HepG2 (cell line): ENCODE data around the gene ZNF747. TPM values are rescaled to one million over a fixed set of nuclear protein-coding genes. Genes with fewer than 3 reads are reported as not detected.

Source experiments
- ASH2L ChIP-seq: fragments of 300-600, 200-600 bp; sonication (generic); IDR thresholded peaks from 2 replicates; pipeline ENCODE4 v1.7.0; 2017; ENCODE audit warnings: low read depth, mild to moderate bottlenecking, moderate library complexity, mixed read lengths, low read length; ENCODE audit not compliant: insufficient read length
- BCLAF1 ChIP-seq: fragments of 450-650 bp; IDR thresholded peaks from 2 replicates; pipeline ENCODE4 v1.6.1; 2017; ENCODE audit warnings: mild to moderate bottlenecking
- EEA1 ChIP-seq: sonication (generic); formaldehyde crosslinking; IDR thresholded peaks from 2 replicates; pipeline ENCODE4 v1.5.1; 2020; ENCODE audit warnings: mild to moderate bottlenecking, missing genetic modification reagents, borderline replicate concordance
- ETV5 ChIP-seq: IDR thresholded peaks from 2 replicates; pipeline ENCODE4 v1.6.1; 2018; ENCODE audit warnings: missing biosample characterization, missing genetic modification reagents, inconsistent platforms, borderline replicate concordance
- FOXO4 ChIP-seq: sonication (generic); formaldehyde crosslinking; conservative IDR thresholded peaks from 2 replicates; pipeline ENCODE4 v1.8.1; 2023; ENCODE audit warnings: missing genetic modification reagents
- HINFP ChIP-seq: sonication (generic); formaldehyde crosslinking; IDR thresholded peaks from 2 replicates; pipeline ENCODE4 v1.4.0; 2020; ENCODE audit warnings: low read depth, mild to moderate bottlenecking, missing genetic modification reagents
- HOXA7 ChIP-seq: sonication (generic); formaldehyde crosslinking; IDR thresholded peaks from 2 replicates; pipeline ENCODE4 v1.8.1; 2022; ENCODE audit warnings: mild to moderate bottlenecking, missing genetic modification reagents, moderate library complexity
- KDM5B ChIP-seq: sonication (generic); formaldehyde crosslinking; IDR thresholded peaks from 2 replicates; pipeline ENCODE4 v1.4.0; 2020; ENCODE audit warnings: missing genetic modification reagents, mild to moderate bottlenecking, borderline replicate concordance
- NFE2L2 ChIP-seq: fragments of 150-350 bp; IDR thresholded peaks from 2 replicates; pipeline ENCODE4 v1.6.1; 2014; ENCODE audit warnings: low read length
- NR3C1 ChIP-seq: sonication (generic); formaldehyde crosslinking; IDR thresholded peaks from 2 replicates; pipeline ENCODE4 v1.4.0; 2020; ENCODE audit warnings: missing genetic modification reagents
- PHF21A ChIP-seq: sonication (generic); formaldehyde crosslinking; IDR thresholded peaks from 2 replicates; pipeline ENCODE4 v1.5.0; 2020; ENCODE audit warnings: mild to moderate bottlenecking, missing genetic modification reagents
- POLR2AphosphoS5 ChIP-seq: IDR thresholded peaks from 2 replicates; pipeline ENCODE4 v1.6.1; 2012; ENCODE audit warnings: low read depth, low read length
- SATB2 ChIP-seq: sonication (generic); formaldehyde crosslinking; IDR thresholded peaks from 2 replicates; pipeline ENCODE4 v1.5.0; 2020; ENCODE audit warnings: missing genetic modification reagents
- SMC3 ChIP-seq: IDR thresholded peaks from 2 replicates; pipeline ENCODE4 v1.6.1; 2011; ENCODE audit warnings: low read length, improper control_type of control experiment
- TFAP4 ChIP-seq: sonication (generic); IDR thresholded peaks from 2 replicates; pipeline ENCODE4 v1.6.1; 2016; ENCODE audit warnings: low read depth, borderline replicate concordance
- TOPORS ChIP-seq: sonication (generic); formaldehyde crosslinking; IDR thresholded peaks from 2 replicates; pipeline ENCODE4 v1.8.0; 2023; ENCODE audit warnings: mild to moderate bottlenecking, missing genetic modification reagents
- ZFP62 ChIP-seq: sonication (generic); formaldehyde crosslinking; IDR thresholded peaks from 2 replicates; pipeline ENCODE4 v1.4.0; 2020; ENCODE audit warnings: missing genetic modification reagents
- ZNF10 ChIP-seq: sonication (generic); formaldehyde crosslinking; IDR thresholded peaks from 2 replicates; pipeline ENCODE4 v1.4.0; 2020; ENCODE audit warnings: mild to moderate bottlenecking, low read depth, missing genetic modification reagents, borderline replicate concordance
- ZNF224 ChIP-seq: sonication (generic); formaldehyde crosslinking; IDR thresholded peaks from 2 replicates; pipeline ENCODE4 v1.5.0; 2020; ENCODE audit warnings: mild to moderate bottlenecking, missing genetic modification reagents
- ZNF501 ChIP-seq: sonication (generic); formaldehyde crosslinking; IDR thresholded peaks from 2 replicates; pipeline ENCODE4 v1.5.1; 2020; ENCODE audit warnings: mild to moderate bottlenecking, moderate library complexity, missing genetic modification reagents
- ZNF570 ChIP-seq: sonication (generic); formaldehyde crosslinking; IDR thresholded peaks from 2 replicates; pipeline ENCODE4 v1.4.0; 2020; ENCODE audit warnings: mild to moderate bottlenecking, missing genetic modification reagents, borderline replicate concordance
- ZNF598 ChIP-seq: sonication (generic); formaldehyde crosslinking; IDR thresholded peaks from 2 replicates; pipeline ENCODE4 v1.5.1; 2020; ENCODE audit warnings: mild to moderate bottlenecking, missing genetic modification reagents, borderline replicate concordance
- ZNF605 ChIP-seq: sonication (generic); formaldehyde crosslinking; IDR thresholded peaks from 2 replicates; pipeline ENCODE4 v1.8.0; 2022; ENCODE audit warnings: mild to moderate bottlenecking, missing genetic modification reagents
- ZNF747 ChIP-seq: sonication (generic); formaldehyde crosslinking; IDR thresholded peaks from 2 replicates; pipeline ENCODE4 v1.8.1; 2023; ENCODE audit warnings: missing genetic modification reagents, mild to moderate bottlenecking, borderline replicate concordance
- polyA plus RNA-seq, 8 experiments: library from polyadenylated mRNA; depleted of rRNA in 3 of 8; stranded (reverse) in 7 of 8; unstranded in 1 of 8; fragments of >200 nt; fragmentation: Illumina TruSeq in 4 of 8; extraction: Trizol in 4 of 8; gene quantifications; 2 replicates each; pipeline versions ENCODE4 v1.2.1 to v1.2.3, GENCODE V29; 2011 to 2016; ENCODE audit warnings: low read depth in 4 of 8, missing spikeins in 1 of 8, mixed read lengths in 1 of 8; ENCODE audit not compliant: insufficient read depth in 1 of 8
- total RNA-seq, 5 experiments: library from RNA; depleted of rRNA; stranded (reverse); fragments of >200 nt; fragmentation: Illumina TruSeq; extraction: Trizol; gene quantifications; 2 replicates each; pipeline ENCODE4 v1.2.3, GENCODE V29; 2016; ENCODE audit warnings: low read depth in 1 of 5

ZNF747 gene
- total and polyA plus RNA-seq, 2 of the 13 experiments (the other 11 are each of a cell fraction or from before 2014, with no cell fraction given) = 7.2 to 10.2 TPM

GRCh38 chr16:30534368-30535105 is at the start of gene ZNF747 (continued):
- TF ChIP-seq TFAP4 = peak; percentile 79; the same call in 1 of the 2 replicates
- peak; percentile 90 for TF ChIP-seq ZNF605 (CRISPR knock-in tag)
- peak; percentile 89 for TF ChIP-seq ASH2L
- peak; percentile 89; the same call in 1 of the 2 replicates for TF ChIP-seq POLR2AphosphoS5
- TF ChIP-seq TOPORS = no peak; the same call in 1 of the 2 replicates
- TF ChIP-seq SATB2 (CRISPR knock-in tag) = peak; percentile 68; the same call in 1 of the 2 replicates
- peak; percentile 99 for TF ChIP-seq EEA1 (CRISPR knock-in tag)
- no peak for TF ChIP-seq NFE2L2
- peak; percentile 83; the same call in 1 of the 2 replicates for TF ChIP-seq ZNF224
- TF ChIP-seq ZNF501 (CRISPR knock-in tag) = peak; percentile 67
- TF ChIP-seq ZFP62 (CRISPR knock-in tag) = no peak
- TF ChIP-seq SMC3 = peak; percentile 2; the same call in 1 of the 2 replicates
- no peak for TF ChIP-seq NR3C1 (CRISPR knock-in tag)
- no peak; the same call in 1 of the 2 replicates for TF ChIP-seq HINFP
- TF ChIP-seq PHF21A (CRISPR knock-in tag) = peak; percentile 97
- peak; percentile 9; the same call in 1 of the 2 replicates for TF ChIP-seq ZNF598 (CRISPR knock-in tag)
- no peak for TF ChIP-seq ZNF10
- TF ChIP-seq FOXO4 (CRISPR knock-in tag) = no peak
- peak; percentile 79; the same call in 1 of the 2 replicates for TF ChIP-seq ETV5 (CRISPR knock-in tag)
- peak; percentile 92 for TF ChIP-seq KDM5B (CRISPR knock-in tag)
- TF ChIP-seq ZNF747 (CRISPR knock-in tag) = peak; percentile 99
- no peak for TF ChIP-seq HOXA7
- no peak for TF ChIP-seq BCLAF1
- TF ChIP-seq ZNF570 (CRISPR knock-in tag) = no peak
